GM21423 (cell line): Measurements from ENCODE around the gene PLEKHG5.
"Not testable (repeated sequence)": the region's sequence is repeated elsewhere in the genome, so short reads cannot be mapped to it uniquely, and the experiment has no call there.

ENCODE experiments used
- ATAC-seq: cut with Tn5 transposase; IDR thresholded peaks from one replicate; pipeline ENCODE4 v1.9.1; 2021; ENCODE audit warnings: mild to moderate bottlenecking, moderate library complexity; ENCODE audit not compliant: unreplicated experiment

The PLEKHG5 gene

GRCh38 chr1:6464514-6464836 is 27.0 kb downstream of the PLEKHG5 start:
- ATAC-seq, result no peak

- ATAC-seq, result no peak
These were observed 28.4 kb downstream of the PLEKHG5 start for GRCh38 chr1:6463120-6463412.

- ATAC-seq, result no peak
These were observed 28.9 kb downstream of the PLEKHG5 start for GRCh38 chr1:6462412-6463119.

GRCh38 chr1:6461538-6462411 is 29.7 kb downstream of the PLEKHG5 start:
- ATAC-seq, result no peak

- ATAC-seq, result no peak
These were observed 30.4 kb downstream of the PLEKHG5 start for GRCh38 chr1:6461051-6461530.

- no peak for ATAC-seq
These were observed 31.0 kb downstream of the PLEKHG5 start for GRCh38 chr1:6460301-6461050.

- ATAC-seq, result no peak
These were observed 31.6 kb downstream of the PLEKHG5 start for GRCh38 chr1:6459850-6460265.

- no peak for ATAC-seq
These were observed 34.5 kb downstream of the PLEKHG5 start for GRCh38 chr1:6456800-6457466.

- ATAC-seq, result not testable (repeated sequence)
These were observed 35.5 kb downstream of the PLEKHG5 start for GRCh38 chr1:6455752-6456520.

GRCh38 chr1:6454856-6455751 is 36.4 kb downstream of the PLEKHG5 start:
- no peak for ATAC-seq

- not testable (repeated sequence) for ATAC-seq
These were observed 37.3 kb downstream of the PLEKHG5 start for GRCh38 chr1:6453895-6454855.

- ATAC-seq, result no peak
These were observed 40.5 kb downstream of the PLEKHG5 start for GRCh38 chr1:6450943-6451373.

GRCh38 chr1:6450486-6450885 is 41.0 kb downstream of the PLEKHG5 start:
- ATAC-seq, result not testable (repeated sequence)

- ATAC-seq, result no peak
These were observed 41.4 kb downstream of the PLEKHG5 start for GRCh38 chr1:6450005-6450450.

GRCh38 chr1:6448749-6449631 is 42.5 kb downstream of the PLEKHG5 start:
- ATAC-seq, result no peak

- ATAC-seq, result no peak
These were observed 43.4 kb downstream of the PLEKHG5 start for GRCh38 chr1:6447818-6448748.
